KMS-11 (cell line): ENCODE data around the gene RAD18.

ENCODE experiments used
- H2AFZ ChIP-seq: fragments of 200-600 bp; sonication (generic); 2 replicates; pipeline ENCODE4 v1.6.1; 2016; ENCODE audit warnings: antibody characterized with exemption, mixed run types, low read depth
- H3K27ac ChIP-seq: fragments of 200-600 bp; sonication (generic); 2 replicates; pipeline ENCODE4 v1.6.1; 2016; ENCODE audit warnings: mild to moderate bottlenecking, mixed run types
- H3K27me3 ChIP-seq: fragments of 200-600 bp; sonication (generic); 2 replicates; pipeline ENCODE4 v1.6.1; 2017; ENCODE audit warnings: mild to moderate bottlenecking, low read depth, mixed run types, moderate library complexity; ENCODE audit not compliant: insufficient read depth
- H3K36me3 ChIP-seq: fragments of 200-600 bp; sonication (generic); 2 replicates; pipeline ENCODE4 v1.6.1; 2017; ENCODE audit warnings: mild to moderate bottlenecking, mixed run types; ENCODE audit not compliant: insufficient read depth
- H3K4me1 ChIP-seq: fragments of 200-600 bp; sonication (generic); 2 replicates; pipeline ENCODE4 v1.6.1; 2016; ENCODE audit warnings: mild to moderate bottlenecking, low read depth, mixed run types; ENCODE audit not compliant: poor library complexity, severe bottlenecking
- H3K4me2 ChIP-seq: fragments of 200-600 bp; sonication (generic); 2 replicates; pipeline ENCODE4 v1.7.0; 2016; ENCODE audit warnings: mild to moderate bottlenecking, mixed run types
- H3K4me3 ChIP-seq: fragments of 200-600 bp; sonication (generic); IDR thresholded peaks from 2 replicates; pipeline ENCODE4 v1.6.1; 2017; ENCODE audit warnings: low read depth, low read length, mixed read lengths; ENCODE audit not compliant: insufficient read depth
- H3K79me2 ChIP-seq: fragments of 200-600 bp; sonication (generic); 2 replicates; pipeline ENCODE4 v1.6.1; 2016; ENCODE audit warnings: low read depth, mixed run types; ENCODE audit not compliant: insufficient read depth
- H3K9ac ChIP-seq: fragments of 200-600 bp; sonication (generic); 2 replicates; pipeline ENCODE4 v1.6.1; 2016; ENCODE audit warnings: mild to moderate bottlenecking, mixed run types
- H4K20me1 ChIP-seq: fragments of 200-600 bp; sonication (generic); 2 replicates; pipeline ENCODE4 v1.6.1; 2016; ENCODE audit warnings: mild to moderate bottlenecking, mixed run types; ENCODE audit not compliant: insufficient read depth
- CTCF ChIP-seq: fragments of 200-600 bp; sonication (generic); conservative IDR thresholded peaks from 2 replicates; pipeline ENCODE4 v1.6.1; 2017; ENCODE audit warnings: low read depth, mild to moderate bottlenecking, antibody characterized with exemption, low read length, moderate library complexity, mixed read lengths

RAD18 gene

GRCh38 chr3:8840556-8840955 is 122.7 kb downstream of the RAD18 start:
- Histone ChIP-seq H2AFZ (no peak overlapping the region), H3K27me3 (no peaks in the 10 kb centered on the region), H3K4me3 (no peak overlapping the region), H3K4me1 (no peaks in the 10 kb centered on the region), H3K9ac (no peak overlapping the region), H3K4me2 (no peak overlapping the region), H3K36me3 (no peaks in the 10 kb centered on the region), H3K79me2 (no peaks in the 10 kb centered on the region), H3K27ac (no peak overlapping the region), H4K20me1 (no peaks in the 10 kb centered on the region)
- TF ChIP-seq CTCF, result no peak

DNA sequence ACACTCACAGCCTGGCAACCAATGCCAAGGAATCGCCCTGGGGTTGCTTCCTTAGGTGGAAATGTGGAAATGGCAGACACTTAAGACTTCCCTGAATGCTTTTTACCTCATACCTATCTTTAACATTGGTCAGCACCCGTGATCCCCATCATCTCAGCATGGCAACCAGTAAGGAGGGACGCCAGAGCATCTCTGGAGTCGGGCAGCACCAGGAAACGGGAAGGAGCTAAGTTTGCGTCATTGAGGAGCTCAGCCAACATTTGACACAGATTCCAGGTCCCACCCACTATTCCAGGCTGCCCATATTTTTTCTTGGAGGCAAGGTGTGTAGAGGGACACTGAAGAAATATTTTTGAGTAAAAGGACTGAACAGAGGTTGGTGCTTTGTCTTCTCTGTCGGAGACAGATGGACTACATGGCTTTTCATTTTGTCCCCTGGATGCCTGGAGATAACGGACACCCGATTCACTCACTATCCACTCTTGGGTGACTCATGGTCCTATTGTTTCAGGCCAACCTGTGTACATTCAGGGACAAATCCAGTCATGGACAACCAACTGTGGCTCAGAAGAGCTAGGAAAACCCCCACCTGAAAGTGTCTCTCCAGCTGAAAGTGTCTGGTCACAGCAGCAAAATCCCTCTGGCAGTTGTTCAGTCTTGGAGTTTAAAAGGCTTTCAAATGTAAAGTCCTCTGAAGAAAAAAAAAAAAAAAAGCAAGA is 123.5 kb downstream of the RAD18 start:
- TF ChIP-seq CTCF, result no peak
- H2AFZ ChIP-seq, result no peak overlapping the region
- H3K27ac ChIP-seq, result no peak overlapping the region
- no peak overlapping the region for H3K4me3 ChIP-seq
- H3K9ac ChIP-seq, result no peak overlapping the region
- H3K4me1 ChIP-seq, result no peaks in the 10 kb centered on the region
- no peaks in the 10 kb centered on the region for H3K79me2 ChIP-seq
- no peaks in the 10 kb centered on the region for H3K27me3 ChIP-seq
- no peaks in the 10 kb centered on the region for H4K20me1 ChIP-seq
- no peak overlapping the region for H3K4me2 ChIP-seq
- H3K36me3 ChIP-seq, result no peaks in the 10 kb centered on the region

- H3K9ac ChIP-seq, result no peak overlapping the region
- H3K36me3 ChIP-seq, result no peaks in the 10 kb centered on the region
- H3K27me3 ChIP-seq, result no peaks in the 10 kb centered on the region
- H3K4me2 ChIP-seq, result no peak overlapping the region
- no peaks in the 10 kb centered on the region for H3K79me2 ChIP-seq
- H3K4me3 ChIP-seq, result no peak overlapping the region
- H2AFZ ChIP-seq, result no peak overlapping the region
- no peak for TF ChIP-seq CTCF
- no peak overlapping the region for H3K27ac ChIP-seq
- no peaks in the 10 kb centered on the region for H4K20me1 ChIP-seq
- H3K4me1 ChIP-seq, result no peaks in the 10 kb centered on the region
Measured at GRCh38 chr3:8838765-8839423, 124.4 kb downstream of the RAD18 start.

DNA sequence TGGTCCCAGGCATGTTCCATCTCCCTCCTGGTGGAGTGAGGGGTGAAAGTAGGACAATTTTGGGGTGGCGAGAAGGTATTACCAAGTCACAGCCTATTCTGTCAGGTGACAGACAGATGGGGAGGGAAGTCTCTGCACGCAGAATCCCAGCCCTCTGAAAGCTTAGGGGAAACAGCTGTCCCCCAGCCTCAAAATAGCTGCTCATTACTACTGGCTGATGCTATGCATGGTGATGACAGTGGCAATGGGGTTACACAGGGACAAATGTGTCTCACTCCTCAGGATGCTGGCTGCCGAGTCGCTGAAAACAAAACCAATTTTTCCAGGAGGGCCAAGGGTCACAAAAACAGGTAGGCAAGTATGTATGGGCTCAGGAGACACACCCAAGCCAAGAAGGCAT is 125.0 kb downstream of the RAD18 start:
- Histone ChIP-seq H4K20me1 (no peaks in the 10 kb centered on the region), H3K9ac (no peak overlapping the region), H3K36me3 (no peaks in the 10 kb centered on the region), H3K27ac (no peak overlapping the region), H3K27me3 (no peaks in the 10 kb centered on the region), H3K79me2 (no peaks in the 10 kb centered on the region), H2AFZ (no peak overlapping the region), H3K4me3 (no peak overlapping the region), H3K4me2 (no peak overlapping the region), H3K4me1 (no peaks in the 10 kb centered on the region)
- TF ChIP-seq CTCF, result no peak
